Activated CD4-positive, alpha-beta T cell treated with anti-CD3 and anti-CD28 coated beads for 48 hours (primary cell): ENCODE data around the gene CCDC122.
"Not testable (repeated sequence)": the region's sequence is repeated elsewhere in the genome, so short reads cannot be mapped to it uniquely, and the experiment has no call there.

Experiments used
- DNase-seq: peaks from one replicate; pipeline ENCODE4 v3.0.0-alpha.2; 2020

The CCDC122 gene

GRCh38 chr13:43876366-43876765, 3.2 kb downstream of the CCDC122 start:
- no peak for DNase-seq

DNA sequence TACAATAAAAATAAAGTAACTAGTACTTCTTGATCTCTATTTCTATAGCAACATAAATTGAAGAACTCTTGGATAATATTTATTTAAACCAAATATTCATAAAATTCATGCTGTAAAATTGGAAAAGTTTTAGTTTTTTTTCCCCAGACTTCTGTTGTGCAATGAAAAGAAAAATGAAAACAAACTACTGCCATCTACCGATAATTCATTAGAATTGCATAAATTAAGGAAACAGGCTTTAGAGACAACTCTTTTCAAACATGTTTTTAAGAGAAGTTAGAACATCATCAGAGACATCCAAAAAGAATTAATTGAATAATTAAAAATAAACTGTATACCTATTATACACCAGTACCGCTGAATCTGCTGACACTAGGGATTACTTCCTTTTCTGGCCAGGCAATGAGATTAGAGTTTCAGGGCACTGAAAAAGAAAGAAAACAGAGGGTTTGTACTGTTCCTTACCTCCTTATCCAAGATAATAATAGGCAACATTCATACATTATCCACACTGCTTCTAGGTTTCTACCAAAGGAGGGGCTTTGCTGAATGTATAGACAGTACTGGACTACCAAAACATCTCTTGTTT, 4.9 kb downstream of the CCDC122 start:
- DNase-seq: no peak

- DNase-seq: no peak
Observed at GRCh38 chr13:43872181-43872580, 7.4 kb downstream of the CCDC122 start.

- DNase-seq: no peak
Observed at GRCh38 chr13:43865892-43866291, 13.6 kb downstream of the CCDC122 start.

- no peak for DNase-seq
Observed at GRCh38 chr13:43864921-43865320, 14.6 kb downstream of the CCDC122 start.

- DNase-seq: no peak
Observed at GRCh38 chr13:43861863-43862262, 17.7 kb downstream of the CCDC122 start.

- DNase-seq: no peak
Observed at GRCh38 chr13:43852923-43853404, 26.6 kb downstream of the CCDC122 start.

GRCh38 chr13:43850873-43851272, 28.7 kb downstream of the CCDC122 start:
- no peak for DNase-seq

DNA sequence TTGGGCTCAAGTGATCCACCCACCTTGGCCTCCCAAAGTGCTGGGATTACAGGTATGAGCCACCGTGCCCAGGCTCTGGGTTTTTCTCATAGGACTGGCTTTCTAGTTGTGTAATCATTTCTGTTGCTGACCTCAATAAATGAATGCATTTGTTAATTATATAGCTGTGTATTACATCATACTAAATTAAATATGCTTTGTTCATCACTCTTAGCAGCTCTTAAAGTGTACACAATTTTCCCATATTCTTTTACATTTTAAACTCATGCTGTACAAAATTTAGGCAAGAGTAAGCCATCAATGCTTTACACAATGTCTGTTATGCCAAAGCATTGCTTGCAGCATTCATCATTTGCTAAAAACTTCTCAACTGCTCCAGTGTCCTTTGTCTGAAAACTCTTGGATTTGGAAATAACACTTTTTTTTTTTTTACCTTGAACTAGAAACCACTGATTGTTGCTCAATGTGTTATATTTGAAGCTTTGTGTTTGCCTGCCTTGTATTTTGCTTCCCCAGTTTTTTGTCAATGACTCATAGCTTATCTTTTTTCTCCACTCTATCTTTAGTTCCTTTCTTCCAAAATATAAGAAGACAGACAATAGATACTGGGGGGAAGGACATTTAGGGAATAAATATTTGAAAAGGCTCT, 31.4 kb downstream of the CCDC122 start:
- no peak for DNase-seq

DNA sequence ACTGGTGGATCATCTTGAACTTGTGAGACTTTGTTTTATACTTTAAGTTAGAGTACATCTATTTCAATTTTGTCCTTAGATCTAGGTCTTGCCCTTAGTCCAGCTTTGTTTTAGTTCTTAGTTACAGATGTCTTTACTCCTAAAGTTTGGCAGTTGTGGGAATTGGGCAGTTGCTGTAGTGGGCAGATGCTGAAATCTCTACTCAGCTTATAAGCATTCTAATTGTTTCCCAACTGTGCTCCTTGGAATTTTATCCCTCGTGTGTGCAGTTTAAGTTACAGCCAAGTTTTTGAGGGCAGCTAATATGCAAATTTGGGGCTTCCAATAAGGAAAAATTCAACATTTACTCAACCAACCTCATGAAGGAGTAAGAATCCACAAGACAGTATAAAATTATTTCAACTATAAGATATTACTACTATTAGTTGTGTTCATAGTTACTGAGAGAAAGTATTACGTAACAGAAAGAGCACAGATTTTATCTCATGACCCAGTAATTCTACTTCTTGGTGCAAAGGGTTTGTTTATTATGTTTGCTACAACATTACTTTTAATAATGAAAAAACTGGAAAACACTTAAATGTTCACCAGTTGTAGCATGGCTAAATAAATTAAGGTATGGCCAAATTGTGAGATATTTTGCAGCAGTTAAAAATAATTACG, 32.9 kb downstream of the CCDC122 start:
- DNase-seq: no peak

DNA sequence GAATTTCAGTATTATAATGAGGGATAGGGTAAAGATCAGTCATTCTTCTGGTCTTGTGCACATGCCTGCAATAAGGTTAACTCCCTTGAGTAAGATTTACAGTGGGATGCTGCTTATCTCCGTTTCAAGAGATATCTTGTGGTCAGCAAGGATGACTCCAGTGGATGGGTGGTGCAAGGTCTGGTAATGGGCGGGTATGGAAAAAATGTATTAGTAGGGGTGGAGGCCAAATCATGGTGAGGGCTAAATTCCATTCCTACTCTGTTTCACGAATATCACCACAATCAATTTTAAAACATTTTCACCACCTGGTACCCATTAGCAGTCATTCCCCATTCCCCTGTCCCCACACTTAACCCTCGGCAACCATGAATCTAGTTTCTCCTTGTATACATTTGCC, 40.6 kb downstream of the CCDC122 start:
- no peak for DNase-seq

- no peak for DNase-seq
Observed at GRCh38 chr13:43835701-43836100, 43.8 kb downstream of the CCDC122 start.

- no peak for DNase-seq
Observed at GRCh38 chr13:43831088-43831487, 48.5 kb downstream of the CCDC122 start.

DNA sequence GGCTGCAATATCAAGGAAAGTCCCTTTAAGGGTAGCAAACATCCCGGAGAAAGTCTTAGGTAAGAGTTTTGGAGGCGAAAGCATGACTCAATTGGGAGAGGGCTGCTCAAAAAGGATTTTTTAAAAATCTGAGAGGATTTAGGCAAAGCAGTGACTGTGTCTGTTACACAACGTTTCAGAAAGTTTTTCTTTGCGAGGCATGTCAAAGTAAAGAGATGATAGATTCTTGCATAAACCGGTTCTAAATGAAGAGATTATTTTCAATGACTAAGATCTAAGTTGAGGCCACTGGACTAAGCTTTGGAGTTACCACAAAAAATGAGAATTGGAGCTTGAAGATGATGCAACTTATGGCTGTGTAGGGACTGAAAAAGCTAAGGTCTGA, 49.1 kb downstream of the CCDC122 start:
- DNase-seq: no peak

- not testable (repeated sequence) for DNase-seq
Observed at GRCh38 chr13:43824656-43825055, 54.9 kb downstream of the CCDC122 start.

- DNase-seq: no peak
Observed at GRCh38 chr13:43822969-43823368, 56.6 kb downstream of the CCDC122 start.

DNA sequence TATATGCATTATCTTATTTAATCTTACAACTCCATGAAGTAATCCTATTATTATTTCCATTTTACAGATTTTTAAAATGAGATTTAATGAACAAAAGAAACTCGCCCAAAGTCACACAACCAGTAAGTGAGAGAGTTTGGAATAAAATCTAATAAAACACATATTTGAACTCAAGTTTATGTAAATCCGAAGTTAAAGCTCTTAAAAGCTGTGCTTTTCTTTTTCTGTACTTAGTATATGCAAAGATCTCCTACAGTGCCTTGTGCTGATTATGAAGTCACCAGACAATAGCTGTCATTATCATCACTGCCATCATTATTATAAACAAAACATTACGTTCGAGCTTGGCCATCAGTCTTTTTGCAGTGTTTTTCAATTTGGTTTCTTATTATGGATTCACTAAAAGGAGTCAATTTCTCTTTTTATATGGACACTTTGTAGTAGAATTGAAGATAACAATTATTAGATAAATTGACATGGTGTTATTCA, 63.1 kb downstream of the CCDC122 start:
- DNase-seq: no peak

GRCh38 chr13:43815204-43815603, 64.3 kb downstream of the CCDC122 start:
- DNase-seq: no peak

DNA sequence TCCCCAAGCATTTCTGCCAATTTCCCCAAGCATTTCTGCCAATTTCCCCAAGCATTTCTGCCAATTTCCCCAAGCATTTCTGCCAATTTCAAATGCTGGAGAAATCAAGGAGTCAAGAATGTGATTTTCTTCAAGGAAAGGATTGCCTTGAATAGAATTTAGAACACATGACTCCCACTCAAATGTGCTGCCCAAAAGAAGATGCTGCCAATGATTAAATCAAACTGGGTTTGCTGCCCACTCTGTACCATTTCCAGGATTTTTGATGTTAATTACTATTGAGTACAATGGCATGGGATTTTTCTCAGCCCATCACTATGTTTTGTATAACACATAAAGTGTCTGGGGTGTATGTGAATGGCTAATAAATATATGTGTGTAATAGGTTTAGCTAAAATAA, 70.9 kb downstream of the CCDC122 start:
- no peak for DNase-seq

DNA sequence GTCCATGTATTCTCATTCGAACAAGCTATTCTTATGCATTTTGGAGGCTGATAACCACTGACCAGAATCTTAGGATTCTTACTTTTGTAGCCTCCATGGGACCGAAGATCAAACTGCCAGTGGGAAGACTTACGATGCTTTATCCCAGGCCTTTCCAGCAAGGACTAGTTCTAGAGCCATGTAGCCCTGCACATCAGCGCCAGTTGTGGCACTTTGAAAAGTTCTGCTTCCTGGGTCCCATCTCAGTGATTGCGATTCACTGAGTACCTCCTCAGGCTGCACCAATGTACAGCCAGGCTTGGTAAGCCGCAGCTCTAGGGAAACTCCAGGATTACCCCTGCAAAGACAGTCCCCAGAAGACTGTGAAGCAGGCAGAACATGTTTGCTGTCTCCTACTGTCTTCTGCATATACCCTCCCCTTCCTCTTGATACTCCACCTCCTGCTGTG, 73.8 kb downstream of the CCDC122 start:
- no peak for DNase-seq

DNA sequence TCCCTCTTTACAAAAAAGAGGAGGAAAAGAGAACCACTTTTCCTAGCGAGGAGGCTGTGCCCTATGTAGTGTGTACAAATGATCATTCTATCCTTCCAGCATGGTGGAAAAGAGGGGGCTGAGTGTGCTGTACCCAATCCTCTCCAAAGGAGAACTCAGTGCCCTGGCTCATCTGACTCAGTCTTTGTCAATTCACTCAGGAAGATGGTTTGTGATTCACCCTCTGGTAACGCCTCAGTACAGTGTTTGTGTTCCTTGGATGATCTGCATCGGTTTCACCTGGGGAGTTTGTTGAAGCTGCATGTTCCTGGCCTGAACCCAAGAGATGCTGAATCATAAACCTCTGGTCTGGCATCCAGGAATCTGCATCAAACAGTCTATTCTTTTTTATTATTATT, 74.5 kb downstream of the CCDC122 start:
- peak; percentile 56 for DNase-seq

- no peak for DNase-seq
Observed at GRCh38 chr13:43804461-43805070, 75.0 kb downstream of the CCDC122 start.

GRCh38 chr13:43802511-43802910, 77.0 kb downstream of the CCDC122 start:
- no peak for DNase-seq

DNA sequence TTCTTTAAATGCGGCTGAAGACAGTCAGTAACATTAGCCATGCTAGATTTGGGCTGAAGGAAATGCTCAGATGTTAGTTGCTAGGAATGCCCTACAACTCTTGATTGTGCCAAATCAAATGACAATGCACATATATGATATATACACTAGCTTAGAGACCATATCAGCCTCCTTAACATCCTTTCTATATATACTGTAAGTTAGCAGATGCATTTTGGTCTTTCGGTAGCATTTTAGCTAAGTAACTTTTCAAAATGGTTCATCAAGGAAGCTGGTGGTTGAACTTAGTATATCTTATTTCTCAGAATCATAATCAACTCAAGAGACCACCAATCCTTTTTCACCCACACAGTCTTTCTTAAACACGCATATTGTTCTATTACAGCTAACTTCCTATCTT, 78.7 kb downstream of the CCDC122 start:
- no peak for DNase-seq
